Stimulated activated CD4-positive, alpha-beta T cell treated with anti-CD3 and anti-CD28 coated beads, Interleukin-12 subunit alpha, Interleukin-12 subunit beta, amount 100 ng/mL, for 4 hours (primary cell): ENCODE data around the gene AUTS2.

Experiments used
- DNase-seq: peaks from one replicate; pipeline ENCODE4 v3.0.0-alpha.2; 2020

AUTS2 gene

GRCh38 chr7:69600710-69601519 is 2.6 kb downstream of the AUTS2 start:
- no peak for DNase-seq

GRCh38 chr7:69602522-69602921 is 4.2 kb downstream of the AUTS2 start:
- DNase-seq, result no peak

- DNase-seq, result no peak
These were observed 5.1 kb downstream of the AUTS2 start for GRCh38 chr7:69603351-69603750.

- no peak for DNase-seq
These were observed 5.7 kb downstream of the AUTS2 start for GRCh38 chr7:69603937-69604494.

- DNase-seq, result no peak
These were observed 6.8 kb downstream of the AUTS2 start for GRCh38 chr7:69605070-69605469.

- no peak for DNase-seq
These were observed 7.3 kb downstream of the AUTS2 start for GRCh38 chr7:69605546-69605945.

GRCh38 chr7:69608049-69608448 is 9.8 kb downstream of the AUTS2 start:
- DNase-seq, result no peak

- DNase-seq, result no peak
These were observed 10.6 kb downstream of the AUTS2 start for GRCh38 chr7:69608878-69609277.

- DNase-seq, result no peak
These were observed 11.5 kb downstream of the AUTS2 start for GRCh38 chr7:69609541-69610373.

GRCh38 chr7:69610374-69611084 is 12.3 kb downstream of the AUTS2 start:
- no peak for DNase-seq

GRCh38 chr7:69612981-69613380 is 14.7 kb downstream of the AUTS2 start:
- no peak for DNase-seq

GRCh38 chr7:69613846-69614245 is 15.6 kb downstream of the AUTS2 start:
- no peak for DNase-seq

GRCh38 chr7:69615685-69616084 is 17.4 kb downstream of the AUTS2 start:
- DNase-seq, result no peak

- DNase-seq, result no peak
These were observed 19.1 kb downstream of the AUTS2 start for GRCh38 chr7:69617364-69617763.

- DNase-seq, result no peak
These were observed 20.8 kb downstream of the AUTS2 start for GRCh38 chr7:69619054-69619453.

- no peak for DNase-seq
These were observed 21.4 kb downstream of the AUTS2 start for GRCh38 chr7:69619635-69620034.

GRCh38 chr7:69620063-69620462 is 21.8 kb downstream of the AUTS2 start:
- no peak for DNase-seq

- DNase-seq, result no peak
These were observed 22.4 kb downstream of the AUTS2 start for GRCh38 chr7:69620650-69621049.

- no peak for DNase-seq
These were observed 23.9 kb downstream of the AUTS2 start for GRCh38 chr7:69622014-69622835.

GRCh38 chr7:69622960-69623359 is 24.7 kb downstream of the AUTS2 start:
- DNase-seq, result no peak

GRCh38 chr7:69624435-69625230 is 26.4 kb downstream of the AUTS2 start:
- DNase-seq, result no peak
